HEK293 (cell line): ENCODE measurements around the gene HPSE2.
A peak's percentile ranks its signal among the peaks of the same experiment; 100 is the strongest.

Experiments
- CTCF ChIA-PET: fragments of 350-600 bp; formaldehyde crosslinking; extraction: SDS; loops from one replicate; lab custom pipeline; 2021; ENCODE audit warnings: antibody characterized with exemption; lab: Yijun Ruan, JAX
- POLR2A ChIA-PET: fragments of 300-600 bp; formaldehyde crosslinking; extraction: SDS; loops from one replicate; lab custom pipeline; 2020; ENCODE audit warnings: antibody characterized with exemption, inconsistent platforms; lab: Yijun Ruan, JAX
- H3K27ac ChIP-seq: fragments of 200-500 bp; sonication (Bioruptor generic); 2 replicates; pipeline ENCODE4 v1.5.1; 2014; ENCODE audit warnings: low read depth, low read length, control low read depth, inconsistent platforms; ENCODE audit errors: extremely low read depth
- H3K36me3 ChIP-seq, 2 experiments: fragments of 200-500 bp in 1 of 2; sonication (Bioruptor generic) in 1 of 2; 1 replicate in 1 of 2; 2 replicates in 1 of 2; pipeline ENCODE4 v1.5.1; 2014 to 2017; ENCODE audit warnings: inconsistent platforms in 2 of 2, low read length in 2 of 2; ENCODE audit not compliant: control insufficient read depth in 2 of 2, insufficient read depth in 1 of 2
- H3K4me1 ChIP-seq: fragments of 200-500 bp; sonication (Bioruptor generic); 2 replicates; pipeline ENCODE4 v1.5.1; 2014; ENCODE audit warnings: mild to moderate bottlenecking, low read length, inconsistent platforms; ENCODE audit not compliant: control insufficient read depth, insufficient read depth
- H3K4me3 ChIP-seq: 2 replicates; pipeline ENCODE4 v1.5.1; 2011; ENCODE audit warnings: low read depth, mild to moderate bottlenecking, control low read depth, low read length, moderate library complexity
- H3K9me3 ChIP-seq: fragments of 200-500 bp; sonication (Bioruptor generic); 2 replicates; pipeline ENCODE4 v1.5.1; 2014; ENCODE audit warnings: low read depth, low read length, inconsistent platforms; ENCODE audit not compliant: control insufficient read depth, insufficient read depth
- BCL11A ChIP-seq: fragments of 450-650 bp; formaldehyde crosslinking; IDR thresholded peaks from 2 replicates; pipeline ENCODE4 v1.5.1; 2016; ENCODE audit warnings: low read depth, missing biosample characterization, missing genetic modification characterization
- ELK4 ChIP-seq: IDR thresholded peaks from 2 replicates; pipeline ENCODE4 v1.6.1; 2011; ENCODE audit warnings: mild to moderate bottlenecking, low read depth, low read length, borderline replicate concordance
- HOXA7 ChIP-seq: sonication (generic); formaldehyde crosslinking; IDR thresholded peaks from 2 replicates; pipeline ENCODE4 v1.8.1; 2022; ENCODE audit warnings: missing genetic modification reagents, borderline replicate concordance
- KLF1 ChIP-seq: fragments of 450-650 bp; formaldehyde crosslinking; IDR thresholded peaks from 2 replicates; pipeline ENCODE4 v1.5.1; 2016; ENCODE audit warnings: missing biosample characterization, missing genetic modification characterization
- KLF7 ChIP-seq: fragments of 450-650 bp; formaldehyde crosslinking; IDR thresholded peaks from 2 replicates; pipeline ENCODE4 v1.5.1; 2016; ENCODE audit warnings: missing biosample characterization, missing genetic modification characterization, borderline replicate concordance
- REST ChIP-seq: fragments of 450-650 bp; formaldehyde crosslinking; IDR thresholded peaks from 2 replicates; pipeline ENCODE4 v1.5.1; 2016; ENCODE audit warnings: missing biosample characterization, missing genetic modification characterization
- SCRT1 ChIP-seq: fragments of 450-650 bp; formaldehyde crosslinking; IDR thresholded peaks from 2 replicates; pipeline ENCODE4 v1.5.1; 2016; ENCODE audit warnings: missing biosample characterization, missing genetic modification characterization, borderline replicate concordance
- SETDB1 ChIP-seq: IDR thresholded peaks from one replicate; pipeline ENCODE4 v1.6.1; 2017; ENCODE audit warnings: mild to moderate bottlenecking, low read length, moderate library complexity, mixed read lengths; ENCODE audit not compliant: insufficient read length
- ZBTB49 ChIP-seq: fragments of 450-650 bp; formaldehyde crosslinking; IDR thresholded peaks from 2 replicates; pipeline ENCODE4 v1.5.1; 2016; ENCODE audit warnings: missing biosample characterization, missing genetic modification characterization, low read depth
- ZBTB7A ChIP-seq: fragments of 450-650 bp; formaldehyde crosslinking; IDR thresholded peaks from 2 replicates; pipeline ENCODE4 v1.5.1; 2016; ENCODE audit warnings: low read depth, missing biosample characterization, missing genetic modification characterization
- ZNF121 ChIP-seq: fragments of 450-650 bp; formaldehyde crosslinking; IDR thresholded peaks from 2 replicates; pipeline ENCODE4 v1.5.1; 2016; ENCODE audit warnings: missing biosample characterization, missing genetic modification characterization
- ZNF148 ChIP-seq: fragments of 450-650 bp; formaldehyde crosslinking; IDR thresholded peaks from 2 replicates; pipeline ENCODE4 v1.5.0; 2017; ENCODE audit warnings: missing biosample characterization, missing genetic modification characterization, borderline replicate concordance
- ZNF202 ChIP-seq: fragments of 450-650 bp; formaldehyde crosslinking; IDR thresholded peaks from 2 replicates; pipeline ENCODE4 v1.5.1; 2016; ENCODE audit warnings: missing biosample characterization, missing genetic modification characterization, borderline replicate concordance
- ZNF274 ChIP-seq, 2 experiments: fragments of 200-500 bp in 1 of 2; fragments of 450-650 bp in 1 of 2; sonication (Bioruptor generic) in 1 of 2; formaldehyde crosslinking in 1 of 2; IDR thresholded peaks; 2 replicates each; pipeline versions ENCODE4 v1.5.1 to v1.6.1; 2014 to 2016; ENCODE audit warnings: borderline replicate concordance in 1 of 2, inconsistent platforms in 1 of 2, low read length in 1 of 2, missing biosample characterization in 1 of 2, missing genetic modification characterization in 1 of 2
- ZNF280D ChIP-seq: fragments of 450-650 bp; formaldehyde crosslinking; IDR thresholded peaks from 2 replicates; pipeline ENCODE4 v1.5.1; 2016; ENCODE audit warnings: missing biosample characterization, missing genetic modification characterization
- ZNF366 ChIP-seq: fragments of 450-650 bp; formaldehyde crosslinking; conservative IDR thresholded peaks from 2 replicates; pipeline ENCODE4 v1.5.1; 2016; ENCODE audit warnings: missing biosample characterization, missing genetic modification characterization
- ZNF488 ChIP-seq: fragments of 450-650 bp; formaldehyde crosslinking; IDR thresholded peaks from 2 replicates; pipeline ENCODE4 v1.5.1; 2016; ENCODE audit warnings: missing biosample characterization, missing genetic modification characterization
- ZNF747 ChIP-seq: fragments of 450-650 bp; formaldehyde crosslinking; IDR thresholded peaks from 2 replicates; pipeline ENCODE4 v1.5.1; 2016; ENCODE audit warnings: missing biosample characterization, missing genetic modification characterization

Gene HPSE2

GRCh38 chr10:98445200-98445812, 790.3 kb downstream of the HPSE2 start:
- POLR2A ChIA-PET = interaction anchor here (1.7 kb wide), 1 partner anchor 15 kb away, joined by 5 read pairs; no protein-coding TSS in a partner anchor
- Histone ChIP-seq H3K4me3 (no peak overlapping the region), H3K9me3 (no peaks in the 10 kb centered on the region), H3K4me1 (no peaks in the 10 kb centered on the region), H3K36me3 (peaks cover 16 to 50% of the 10 kb centered on the region in 2 experiments), H3K27ac (no peak overlapping the region)
- CTCF ChIA-PET = interaction anchor here (0.9 to 1.4 kb wide), 2 partner anchors 13 to 19 kb away, joined by 3 read pairs; no protein-coding TSS in a partner anchor
- TF ChIP-seq SETDB1 = no peak
- no peak for TF ChIP-seq ZNF280D (tag by site-specific recombination)
- TF ChIP-seq ZBTB7A (tag by site-specific recombination) = no peak
- TF ChIP-seq ZNF274 (IDR thresholded peaks at IDR 0.05; ENCODE audit: low read length) = no peak
- no peak for TF ChIP-seq ZNF274 (tag by site-specific recombination; IDR thresholded peaks at IDR 0.05; ENCODE audit: borderline replicate concordance)
- TF ChIP-seq KLF1 (tag by site-specific recombination) = no peak
- no peak for TF ChIP-seq REST (tag by site-specific recombination)
- TF ChIP-seq ZNF366 (tag by site-specific recombination) = no peak
- TF ChIP-seq ZNF202 (tag by site-specific recombination) = no peak
- TF ChIP-seq HOXA7 (CRISPR knock-in tag) = no peak
- TF ChIP-seq ELK4 = no peak

GRCh38 chr10:98444314-98445006, 791.2 kb downstream of the HPSE2 start:
- ChIA-PET POLR2A (interaction anchor here (1.7 kb wide), 1 partner anchor 16 kb away, joined by 5 read pairs; no protein-coding TSS in a partner anchor), CTCF (interaction anchor here (0.8 kb wide), 1 partner anchor 1337 kb away, joined by 3 read pairs; no protein-coding TSS in a partner anchor)
- Histone ChIP-seq H3K4me1 (no peaks in the 10 kb centered on the region), H3K4me3 (no peak overlapping the region), H3K27ac (no peak overlapping the region), H3K36me3 (peaks cover 20 to 56% of the 10 kb centered on the region in 2 experiments), H3K9me3 (no peaks in the 10 kb centered on the region)
- TF ChIP-seq ZNF148 = no peak
- TF ChIP-seq BCL11A (tag by site-specific recombination) = no peak
- TF ChIP-seq ZBTB49 = no peak
- no peak for TF ChIP-seq ZNF488 (tag by site-specific recombination)
- peak; percentile 85 for TF ChIP-seq SCRT1 (tag by site-specific recombination)
- TF ChIP-seq ZNF121 (tag by site-specific recombination) = no peak
- TF ChIP-seq ZNF747 = no peak
- TF ChIP-seq KLF7 = no peak
